Upper lobe of right lung (tissue), 1 donor: ENCODE data around the gene NEB. TPM values are rescaled to one million over a fixed set of nuclear protein-coding genes. Genes with fewer than 3 reads are reported as not detected.

Experiments
- ATAC-seq: fragments of 200-7000 bp; cut with Tn5 transposase; one replicate; pipeline ENCODE4 v1.9.1; 2020; ENCODE audit warnings: mild to moderate bottlenecking, moderate library complexity
- DNase-seq: peaks from one replicate; pipeline ENCODE4 v3.0.0-alpha.2; 2020
- H3K27ac ChIP-seq: fragments of 200-600 bp; one replicate; pipeline ENCODE4 v1.8.0; 2022
- H3K27me3 ChIP-seq: fragments of 200-600 bp; one replicate; pipeline ENCODE4 v1.8.0; 2022; ENCODE audit warnings: mild to moderate bottlenecking
- H3K36me3 ChIP-seq: fragments of 200-600 bp; one replicate; pipeline ENCODE4 v1.8.0; 2022
- H3K4me1 ChIP-seq: fragments of 200-600 bp; one replicate; pipeline ENCODE4 v1.8.0; 2022
- H3K4me3 ChIP-seq: fragments of 200-600 bp; one replicate; pipeline ENCODE4 v1.8.0; 2022; ENCODE audit warnings: mild to moderate bottlenecking
- H3K9me3 ChIP-seq: fragments of 200-600 bp; one replicate; pipeline ENCODE4 v1.8.0; 2022
- intact Hi-C: fragments of 100-400 bp; cut with DNase I; formaldehyde crosslinking; loops from one replicate; pipeline ENCODE4 v1.11.0; 2022
- total RNA-seq: library from RNA; stranded (reverse); fragmentation: NEBNext Ultra II Directional; extraction: Animal tissue kit (Norgen Biotek cat#: 25700); gene quantifications from one replicate; pipeline ENCODE4 v1.2.1, GENCODE V29; 2021
- TF ChIP-seq, protein P1 (sequence below): fragments of 200-600 bp; IDR thresholded peaks from one replicate; pipeline ENCODE4 v1.8.0; 2022; ENCODE audit warnings: antibody characterized with exemption
- donor health status: DM: no; HTN: yes; CAD: no; lungs with severe emphysema.

The NEB gene
- total RNA-seq, 1 donor from 2014 or later, result 1.9 TPM

GRCh38 chr2:151771599-151772358, 37.5 kb upstream of the NEB start:
- Histone ChIP-seq H3K4me1 (peaks cover 9% of the 10 kb centered on the region), H3K9me3 (no peaks in the 10 kb centered on the region), H3K36me3 (peaks cover 9% of the 10 kb centered on the region), H3K4me3 (no peak overlapping the region), H3K27ac (peak overlapping the region; percentile 77), H3K27me3 (no peaks in the 10 kb centered on the region)
- DNase-seq, result no peak
- TF ChIP-seq, protein P1, sequence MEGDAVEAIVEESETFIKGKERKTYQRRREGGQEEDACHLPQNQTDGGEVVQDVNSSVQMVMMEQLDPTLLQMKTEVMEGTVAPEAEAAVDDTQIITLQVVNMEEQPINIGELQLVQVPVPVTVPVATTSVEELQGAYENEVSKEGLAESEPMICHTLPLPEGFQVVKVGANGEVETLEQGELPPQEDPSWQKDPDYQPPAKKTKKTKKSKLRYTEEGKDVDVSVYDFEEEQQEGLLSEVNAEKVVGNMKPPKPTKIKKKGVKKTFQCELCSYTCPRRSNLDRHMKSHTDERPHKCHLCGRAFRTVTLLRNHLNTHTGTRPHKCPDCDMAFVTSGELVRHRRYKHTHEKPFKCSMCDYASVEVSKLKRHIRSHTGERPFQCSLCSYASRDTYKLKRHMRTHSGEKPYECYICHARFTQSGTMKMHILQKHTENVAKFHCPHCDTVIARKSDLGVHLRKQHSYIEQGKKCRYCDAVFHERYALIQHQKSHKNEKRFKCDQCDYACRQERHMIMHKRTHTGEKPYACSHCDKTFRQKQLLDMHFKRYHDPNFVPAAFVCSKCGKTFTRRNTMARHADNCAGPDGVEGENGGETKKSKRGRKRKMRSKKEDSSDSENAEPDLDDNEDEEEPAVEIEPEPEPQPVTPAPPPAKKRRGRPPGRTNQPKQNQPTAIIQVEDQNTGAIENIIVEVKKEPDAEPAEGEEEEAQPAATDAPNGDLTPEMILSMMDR, result no peak
- intact Hi-C loops, result no loop called here
- peak; percentile 75 for ATAC-seq

DNA sequence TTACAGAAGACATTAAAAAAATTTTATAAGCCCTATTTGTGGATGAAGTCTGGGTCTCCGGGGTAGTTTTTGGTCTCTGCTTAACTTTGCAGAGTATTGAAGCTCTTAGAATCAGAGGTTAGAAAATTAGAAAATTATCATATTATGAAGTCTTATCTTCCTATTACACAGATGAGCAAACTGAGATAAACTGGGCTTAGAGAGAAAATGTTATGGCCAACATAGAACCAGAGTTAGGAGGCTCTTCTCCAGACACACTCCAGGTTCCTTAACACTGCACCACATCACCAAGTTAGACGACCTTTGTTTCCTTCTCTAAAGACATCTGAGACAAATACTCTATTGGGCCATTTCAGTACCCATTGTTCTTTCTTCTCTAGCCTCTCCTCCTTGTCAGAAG, 36.7 kb upstream of the NEB start:
- Histone ChIP-seq H3K4me3 (no peak overlapping the region), H3K27me3 (no peaks in the 10 kb centered on the region), H3K36me3 (peaks cover 3% of the 10 kb centered on the region), H3K4me1 (peaks cover 12% of the 10 kb centered on the region), H3K9me3 (no peaks in the 10 kb centered on the region), H3K27ac (peak overlapping the region; percentile 39)
- TF ChIP-seq, protein P1, result no peak
- DNase-seq (no peak), ATAC-seq (no peak)
- intact Hi-C loops, result no loop called here

GRCh38 chr2:151769606-151770005, 35.3 kb upstream of the NEB start:
- Histone ChIP-seq H3K27ac (no peak overlapping the region), H3K27me3 (no peaks in the 10 kb centered on the region), H3K9me3 (no peaks in the 10 kb centered on the region), H3K4me3 (no peak overlapping the region), H3K4me1 (peaks cover 12% of the 10 kb centered on the region), H3K36me3 (no peaks in the 10 kb centered on the region)
- DNase-seq (no peak), ATAC-seq (no peak)
- TF ChIP-seq, protein P1, result no peak
- intact Hi-C loops, result no loop called here

- H3K4me1 ChIP-seq, result peaks cover 12% of the 10 kb centered on the region
- no peak overlapping the region for H3K27ac ChIP-seq
- DNase-seq, result no peak
- intact Hi-C loops, result no loop called here
- no peaks in the 10 kb centered on the region for H3K27me3 ChIP-seq
- TF ChIP-seq, protein P1, result no peak
- H3K36me3 ChIP-seq, result no peaks in the 10 kb centered on the region
- no peak for ATAC-seq
- H3K9me3 ChIP-seq, result no peaks in the 10 kb centered on the region
- no peak overlapping the region for H3K4me3 ChIP-seq
Measured at GRCh38 chr2:151767536-151767935, 33.3 kb upstream of the NEB start.

- H3K9me3 ChIP-seq, result no peaks in the 10 kb centered on the region
- no peak overlapping the region for H3K27ac ChIP-seq
- peaks cover 12% of the 10 kb centered on the region for H3K4me1 ChIP-seq
- H3K36me3 ChIP-seq, result no peaks in the 10 kb centered on the region
- intact Hi-C loops, result no loop called here
- ATAC-seq (no peak), DNase-seq (no peak)
- no peak overlapping the region for H3K4me3 ChIP-seq
- TF ChIP-seq, protein P1, result no peak
- H3K27me3 ChIP-seq, result no peaks in the 10 kb centered on the region
Measured at GRCh38 chr2:151766437-151767153, 32.3 kb upstream of the NEB start.
